Choroid plexus epithelial cell (primary cell): ENCODE measurements around the gene COG8.
A peak's percentile ranks its signal among the peaks of the same experiment; 100 is the strongest.
"Not testable (repeated sequence)": the region's sequence is repeated elsewhere in the genome, so short reads cannot be mapped to it uniquely, and the experiment has no call there.

ENCODE experiments used
- DNase-seq: peaks from one replicate; pipeline ENCODE4 v3.0.0-alpha.2; 2010; ENCODE audit warnings: low read depth
- H3K4me3 ChIP-seq: 2 replicates; pipeline ENCODE4 v1.5.1; 2011; ENCODE audit warnings: low read depth, mild to moderate bottlenecking, control low read depth, low read length, moderate library complexity
- CTCF ChIP-seq: conservative IDR thresholded peaks from 2 replicates; pipeline ENCODE4 v1.5.1; 2011; ENCODE audit warnings: low read depth, mild to moderate bottlenecking, control low read depth, inconsistent platforms, low read length, moderate library complexity

COG8 gene

GRCh38 chr16:69293401-69293800 lies 46.0 kb downstream of the COG8 start:
- no peak for DNase-seq
- TF ChIP-seq CTCF, result no peak
- no peak overlapping the region for H3K4me3 ChIP-seq

GRCh38 chr16:69291657-69292056 lies 47.7 kb downstream of the COG8 start:
- DNase-seq, H3K4me3 ChIP-seq: not testable (repeated sequence)

GRCh38 chr16:69286941-69287713 lies 52.2 kb downstream of the COG8 start:
- peak; percentile 90 for DNase-seq
- peak; percentile 47 for TF ChIP-seq CTCF
- no peak overlapping the region for H3K4me3 ChIP-seq

- no peak for DNase-seq
- H3K4me3 ChIP-seq, result no peak overlapping the region
- no peak for TF ChIP-seq CTCF
These were observed 54.1 kb downstream of the COG8 start for GRCh38 chr16:69285240-69285639.

- no peak overlapping the region for H3K4me3 ChIP-seq
- no peak for TF ChIP-seq CTCF
These were observed 55.5 kb downstream of the COG8 start for GRCh38 chr16:69283851-69284250.

GRCh38 chr16:69277413-69277812 lies 62.0 kb downstream of the COG8 start:
- no peak overlapping the region for H3K4me3 ChIP-seq
- TF ChIP-seq CTCF, result no peak
- no peak for DNase-seq

More at GRCh38 chr16:69283851-69284250, 55.5 kb downstream of the COG8 start:
- DNase-seq, result peak; percentile 13
